Kidney (tissue), 14 donors: ENCODE measurements around the gene TAGLN2. TPM values are rescaled to one million over a fixed set of nuclear protein-coding genes. Genes with fewer than 3 reads are reported as not detected.

ENCODE experiments used
- DNase-seq, 5 donors: peaks; one replicate each; pipeline ENCODE4 v3.0.0-alpha.2; 2013 to 2020
- FAIRE-seq: peaks from 2 replicates; lab custom pipeline; 2012; peaks lifted over from hg19 to GRCh38; lab: Jason Lieb, UNC
- H3K27ac ChIP-seq, 2 donors: one replicate each; pipeline ENCODE4 v1.7.0; 2013; ENCODE audit warnings: low read depth in 2 of 2, low read length in 2 of 2, inconsistent platforms in 1 of 2
- H3K27me3 ChIP-seq: one replicate; pipeline ENCODE4 v1.7.1; 2013; ENCODE audit warnings: low read length, inconsistent platforms; ENCODE audit not compliant: control insufficient read depth, insufficient read depth
- H3K36me3 ChIP-seq, 3 donors: one replicate each; pipeline versions ENCODE4 v1.7.0 to v1.7.1; 2013; ENCODE audit warnings: low read length in 3 of 3, control low read depth in 1 of 3, inconsistent platforms in 1 of 3; ENCODE audit not compliant: insufficient read depth in 3 of 3, control insufficient read depth in 2 of 3
- H3K4me1 ChIP-seq, 3 donors: one replicate each; pipeline versions ENCODE4 v1.7.0 to v1.7.1; 2013; ENCODE audit warnings: low read length in 3 of 3, inconsistent platforms in 1 of 3, low read depth in 1 of 3; ENCODE audit not compliant: control insufficient read depth in 2 of 3, insufficient read depth in 2 of 3
- H3K4me3 ChIP-seq, 3 donors: one replicate each; pipeline versions ENCODE4 v1.7.0 to v1.8.1; 2013; ENCODE audit warnings: low read length in 3 of 3, control low read depth in 1 of 3, inconsistent platforms in 1 of 3
- H3K9ac ChIP-seq, 3 donors: one replicate each; pipeline versions ENCODE4 v1.7.0 to v1.7.1; 2013; ENCODE audit warnings: low read length in 3 of 3, control low read depth in 1 of 3, inconsistent platforms in 1 of 3
- H3K9me3 ChIP-seq, 3 donors: one replicate each; pipeline versions ENCODE4 v1.7.0 to v1.7.1; 2013; ENCODE audit warnings: low read length in 3 of 3, control low read depth in 1 of 3, inconsistent platforms in 1 of 3; ENCODE audit not compliant: control insufficient read depth in 2 of 3, insufficient read depth in 1 of 3
- CTCF ChIP-seq: IDR thresholded peaks from 3 replicates; pipeline ENCODE4 v1.5.1; 2012; ENCODE audit warnings: mild to moderate bottlenecking, moderate library complexity, borderline replicate concordance; ENCODE audit not compliant: insufficient read depth; ENCODE audit errors: extremely low read depth
- intact Hi-C: fragments of 100-400 bp; cut with DNase I; formaldehyde crosslinking; loops from one replicate; pipeline ENCODE4 v1.11.1; 2022
- polyA plus RNA-seq: library from polyadenylated mRNA; stranded (reverse); fragments of 350-450 nt; fragmentation: Illumina TruSeq; extraction: RNeasy Lipid Tissue Mini Kit (QIAGEN cat#74804); gene quantifications from one replicate; pipeline ENCODE4 v1.2.3, GENCODE V29; 2014; ENCODE audit warnings: low read depth, low replicate concordance; ENCODE audit not compliant: insufficient read depth
- total RNA-seq: library from RNA; stranded (reverse); fragmentation: NEBNext Ultra II Directional; extraction: Animal tissue kit (Norgen Biotek cat#: 25700); gene quantifications from one replicate; pipeline ENCODE4 v1.2.1, GENCODE V29; 2021
- donor health status: control.
- donor health status: control.
- donor health status: control.
- donor health status: control.
- donor health status: control.
- donor health status: DM: yes; HTN: yes; CAD: no.
- donor health status: Normal renal cell carcinoma (clear cell type).

TAGLN2 gene
- total and polyA plus RNA-seq, 2 donors from 2014 or later: 223 to 358 TPM

- Histone ChIP-seq H3K9ac (no peak overlapping the region), H3K4me3 (no peak overlapping the region), H3K27ac (no peak overlapping the region), H3K36me3 (no peaks in the 10 kb centered on the region), H3K27me3 (no peaks in the 10 kb centered on the region), H3K4me1 (peaks cover 0 to 4% (median 0%) of the 10 kb centered on the region in 3 donors), H3K9me3 (no peaks in the 10 kb centered on the region)
- intact Hi-C loops: no loop called here
- no peak for FAIRE-seq
- TF ChIP-seq CTCF: no peak
- peak in 3 of 5 donors; percentile 22 to 61 (median 35) for DNase-seq
These were observed 7.3 kb upstream of the TAGLN2 start for GRCh38 chr1:159932296-159933285.

- no peaks in the 10 kb centered on the region for H3K36me3 ChIP-seq
- no peak for FAIRE-seq
- no peak overlapping the region for H3K4me3 ChIP-seq
- no peak for TF ChIP-seq CTCF
- no peak overlapping the region for H3K9ac ChIP-seq
- no peaks in the 10 kb centered on the region for H3K9me3 ChIP-seq
- H3K27me3 ChIP-seq: no peaks in the 10 kb centered on the region
- DNase-seq: no peak
- H3K27ac ChIP-seq: no peak overlapping the region
- intact Hi-C loops: no loop called here
- H3K4me1 ChIP-seq: peaks cover 0 to 4% (median 0%) of the 10 kb centered on the region in 3 donors
These were observed 6.5 kb upstream of the TAGLN2 start for GRCh38 chr1:159931795-159932173.

GRCh38 chr1:159931101-159931794 is 5.9 kb upstream of the TAGLN2 start:
- intact Hi-C loops: no loop called here
- Histone ChIP-seq H3K9me3 (no peaks in the 10 kb centered on the region), H3K27ac (no peak overlapping the region), H3K4me1 (peaks cover 0 to 4% (median 0%) of the 10 kb centered on the region in 3 donors), H3K36me3 (no peaks in the 10 kb centered on the region), H3K9ac (no peak overlapping the region), H3K4me3 (no peak overlapping the region), H3K27me3 (no peaks in the 10 kb centered on the region)
- DNase-seq: peak in 1 of 5 donors; percentile 53
- no peak for TF ChIP-seq CTCF
- no peak for FAIRE-seq
